Measurements from ENCODE around the gene RHBDL2. TPM values are rescaled to one million over a fixed set of nuclear protein-coding genes. Genes with fewer than 3 reads are reported as not detected.

The RHBDL2 gene
- total and polyA plus RNA-seq, 2 donors (not counting 1 experiment from before 2014, with no cell fraction given) = 1.2 to 1.5 TPM

- H3K36me3 ChIP-seq (ENCODE audit: control insufficient read depth, insufficient read depth, low read length) = no peaks in the 10 kb centered on the region
- no peak overlapping the region for H3K4me3 ChIP-seq (replicated peaks in 1 of 4; ENCODE audit: control extremely low read depth in 1 of 4, insufficient read depth in 1 of 4, low read depth in 3 of 4, low read length in 4 of 4)
- DNase-seq (ENCODE audit: low read depth in 2 of 2) = peak in 1 of 2 donors; percentile 29
- H3K27ac ChIP-seq (ENCODE audit: insufficient read depth, low read length) = no peak overlapping the region
- H4K20me1 ChIP-seq (ENCODE audit: control insufficient read depth, extremely low read depth, insufficient read depth, low read length) = no peaks in the 10 kb centered on the region
- no peak overlapping the region for H2AFZ ChIP-seq (ENCODE audit: low read length)
- no peak for TF ChIP-seq EZH2 (IDR thresholded peaks at IDR 0.05; ENCODE audit: low read length, missing control alignments)
- no peaks in the 10 kb centered on the region for H3K4me1 ChIP-seq (ENCODE audit: control insufficient read depth, extremely low read depth, insufficient read depth, low read length)
- no peaks in the 10 kb centered on the region for H3K9me3 ChIP-seq (ENCODE audit: control insufficient read depth, insufficient read depth, low read depth, low read length)
- no peaks in the 10 kb centered on the region for H3K27me3 ChIP-seq (ENCODE audit: control insufficient read depth, insufficient read depth, low read length)
- H3K79me2 ChIP-seq (ENCODE audit: control insufficient read depth, insufficient read depth, low read length) = no peaks in the 10 kb centered on the region
- H3K4me2 ChIP-seq (ENCODE audit: extremely low read depth, insufficient read depth, low read length) = no peak overlapping the region
- no peak overlapping the region for H3K9ac ChIP-seq (ENCODE audit: insufficient read depth, low read length)
Observed at GRCh38 chr1:38923607-38924006, 18.0 kb downstream of the RHBDL2 start.

GRCh38 chr1:38919130-38919529 lies 22.5 kb downstream of the RHBDL2 start:
- Histone ChIP-seq H3K4me2 (ENCODE audit: extremely low read depth, insufficient read depth, low read length) (no peak overlapping the region), H3K9ac (ENCODE audit: insufficient read depth, low read length) (no peak overlapping the region), H3K36me3 (ENCODE audit: control insufficient read depth, insufficient read depth, low read length) (no peaks in the 10 kb centered on the region), H3K4me1 (ENCODE audit: control insufficient read depth, extremely low read depth, insufficient read depth, low read length) (no peaks in the 10 kb centered on the region), H3K4me3 (replicated peaks in 1 of 4; ENCODE audit: control extremely low read depth in 1 of 4, insufficient read depth in 1 of 4, low read depth in 3 of 4, low read length in 4 of 4) (no peak overlapping the region), H3K9me3 (ENCODE audit: control insufficient read depth, insufficient read depth, low read depth, low read length) (no peaks in the 10 kb centered on the region), H3K27me3 (ENCODE audit: control insufficient read depth, insufficient read depth, low read length) (no peaks in the 10 kb centered on the region), H3K79me2 (ENCODE audit: control insufficient read depth, insufficient read depth, low read length) (no peaks in the 10 kb centered on the region), H4K20me1 (ENCODE audit: control insufficient read depth, extremely low read depth, insufficient read depth, low read length) (no peaks in the 10 kb centered on the region), H2AFZ (ENCODE audit: low read length) (no peak overlapping the region), H3K27ac (ENCODE audit: insufficient read depth, low read length) (no peak overlapping the region)
- TF ChIP-seq EZH2 (IDR thresholded peaks at IDR 0.05; ENCODE audit: low read length, missing control alignments) (no peak), CTCF (conservative IDR thresholded peaks at IDR 0.05 in 1 of 2, IDR thresholded peaks at IDR 0.05 in 1 of 2; ENCODE audit: low read depth in 1 of 2, low read length in 2 of 2) (no peak)
- DNase-seq (ENCODE audit: low read depth in 2 of 2) = no peak

- no peaks in the 10 kb centered on the region for H3K27me3 ChIP-seq (ENCODE audit: control insufficient read depth, insufficient read depth, low read length)
- H3K4me1 ChIP-seq (ENCODE audit: control insufficient read depth, extremely low read depth, insufficient read depth, low read length) = no peaks in the 10 kb centered on the region
- H3K79me2 ChIP-seq (ENCODE audit: control insufficient read depth, insufficient read depth, low read length) = no peaks in the 10 kb centered on the region
- no peaks in the 10 kb centered on the region for H3K9me3 ChIP-seq (ENCODE audit: control insufficient read depth, insufficient read depth, low read depth, low read length)
- H3K27ac ChIP-seq (ENCODE audit: insufficient read depth, low read length) = no peak overlapping the region
- H3K36me3 ChIP-seq (ENCODE audit: control insufficient read depth, insufficient read depth, low read length) = no peaks in the 10 kb centered on the region
- H3K4me3 ChIP-seq (replicated peaks in 1 of 4; ENCODE audit: control extremely low read depth in 1 of 4, insufficient read depth in 1 of 4, low read depth in 3 of 4, low read length in 4 of 4) = no peak overlapping the region
- no peak overlapping the region for H2AFZ ChIP-seq (ENCODE audit: low read length)
- H3K9ac ChIP-seq (ENCODE audit: insufficient read depth, low read length) = no peak overlapping the region
- TF ChIP-seq CTCF (conservative IDR thresholded peaks at IDR 0.05 in 1 of 2, IDR thresholded peaks at IDR 0.05 in 1 of 2; ENCODE audit: low read depth in 1 of 2, low read length in 2 of 2) (no peak), EZH2 (IDR thresholded peaks at IDR 0.05; ENCODE audit: low read length, missing control alignments) (no peak)
- DNase-seq (ENCODE audit: low read depth in 2 of 2) = no peak
- H4K20me1 ChIP-seq (ENCODE audit: control insufficient read depth, extremely low read depth, insufficient read depth, low read length) = no peaks in the 10 kb centered on the region
- H3K4me2 ChIP-seq (ENCODE audit: extremely low read depth, insufficient read depth, low read length) = no peak overlapping the region
Observed at GRCh38 chr1:38918568-38918967, 23.1 kb downstream of the RHBDL2 start.
